Measurements from ENCODE around the gene ITLN2. TPM values are rescaled to one million over a fixed set of nuclear protein-coding genes. Genes with fewer than 3 reads are reported as not detected.
"Not testable (repeated sequence)": the region's sequence is repeated elsewhere in the genome, so short reads cannot be mapped to it uniquely, and the experiment has no call there.

The ITLN2 gene
- total and polyA plus RNA-seq, 2 donors (not counting 3 experiments of a cell fraction or from before 2014, with no cell fraction given) = 0.46 TPM; not detected in 1

- POLR2A ChIA-PET; H3K9me3 ChIP-seq (replicated peaks; ENCODE audit: control insufficient read depth, insufficient read depth, low read length): not testable (repeated sequence)
Observed at GRCh38 chr1:160947174-160947759, 7.3 kb downstream of the ITLN2 start.

GRCh38 chr1:160945881-160946280 is 8.7 kb downstream of the ITLN2 start:
- H3K9ac ChIP-seq (replicated peaks; ENCODE audit: extremely low read depth, insufficient read depth, low read length); H3K27me3 ChIP-seq (ENCODE audit: control insufficient read depth in 2 of 2, insufficient read depth in 2 of 2, low read length in 2 of 2); POLR2A ChIA-PET; H3K36me3 ChIP-seq (ENCODE audit: control insufficient read depth in 2 of 2, extremely low read depth in 1 of 2, insufficient read depth in 2 of 2, low read length in 2 of 2); DNase-seq (ENCODE audit: low read depth, low spot score); BruUV-seq (replicated peaks); intact Hi-C loops (cut with micrococcal nuclease); H3K9me3 ChIP-seq (replicated peaks; ENCODE audit: control insufficient read depth, insufficient read depth, low read length); H3K4me1 ChIP-seq (ENCODE audit: control insufficient read depth, extremely low read depth, insufficient read depth, low read length); H3K27ac ChIP-seq (ENCODE audit: insufficient read depth, low read depth, low read length); H3K79me2 ChIP-seq (ENCODE audit: control insufficient read depth, insufficient read depth, low read length); CTCF ChIA-PET; H3K4me2 ChIP-seq (ENCODE audit: insufficient read depth, low read length); H3K4me3 ChIP-seq (replicated peaks in 1 of 3; ENCODE audit: insufficient read depth in 1 of 3, low read depth in 1 of 3, low read length in 3 of 3); dilution Hi-C loops (cut with MboI; ENCODE audit: extremely low pct_ligation_motif_present, low sequenced_read_pairs); FAIRE-seq; H4K20me1 ChIP-seq (replicated peaks; ENCODE audit: control insufficient read depth, extremely low read depth, insufficient read depth, low read length); H2AFZ ChIP-seq (ENCODE audit: low read depth, low read length); H3K9me1 ChIP-seq (replicated peaks; ENCODE audit: control insufficient read depth, extremely low read depth, insufficient read depth, low read length): not testable (repeated sequence)

More at GRCh38 chr1:160947174-160947759, 7.3 kb downstream of the ITLN2 start:
- H3K27me3 ChIP-seq (ENCODE audit: control insufficient read depth in 2 of 2, insufficient read depth in 2 of 2, low read length in 2 of 2); H3K4me3 ChIP-seq (replicated peaks in 1 of 3; ENCODE audit: insufficient read depth in 1 of 3, low read depth in 1 of 3, low read length in 3 of 3); H3K4me2 ChIP-seq (ENCODE audit: insufficient read depth, low read length); dilution Hi-C loops (cut with MboI; ENCODE audit: extremely low pct_ligation_motif_present, low sequenced_read_pairs); CTCF ChIA-PET; H3K79me2 ChIP-seq (ENCODE audit: control insufficient read depth, insufficient read depth, low read length); H4K20me1 ChIP-seq (replicated peaks; ENCODE audit: control insufficient read depth, extremely low read depth, insufficient read depth, low read length); H3K9me1 ChIP-seq (replicated peaks; ENCODE audit: control insufficient read depth, extremely low read depth, insufficient read depth, low read length); H3K4me1 ChIP-seq (ENCODE audit: control insufficient read depth, extremely low read depth, insufficient read depth, low read length); intact Hi-C loops (cut with micrococcal nuclease); H3K9ac ChIP-seq (replicated peaks; ENCODE audit: extremely low read depth, insufficient read depth, low read length); BruUV-seq (replicated peaks); H3K27ac ChIP-seq (ENCODE audit: insufficient read depth, low read depth, low read length); H3K36me3 ChIP-seq (ENCODE audit: control insufficient read depth in 2 of 2, extremely low read depth in 1 of 2, insufficient read depth in 2 of 2, low read length in 2 of 2); H2AFZ ChIP-seq (ENCODE audit: low read depth, low read length); FAIRE-seq: not testable (repeated sequence)
- DNase-seq (ENCODE audit: low read depth, low spot score) = peak; percentile 28
